CD8-positive, alpha-beta memory T cell (primary cell): ENCODE results near the gene TMEM205. TPM values are rescaled to one million over a fixed set of nuclear protein-coding genes. Genes with fewer than 3 reads are reported as not detected.
A peak's percentile ranks its signal among the peaks of the same experiment; 100 is the strongest.
"Not testable (repeated sequence)": the region's sequence is repeated elsewhere in the genome, so short reads cannot be mapped to it uniquely, and the experiment has no call there.

Source experiments
- CTCF ChIA-PET: fragments of 350-600 bp; sonication (Branson Sonifier 250); formaldehyde crosslinking; loops from one replicate; lab custom pipeline; 2021; ENCODE audit warnings: antibody characterized with exemption; lab: Charles Lee
- POLR2A ChIA-PET: fragments of 350-600 bp; sonication (Branson Sonifier 250); formaldehyde crosslinking; loops from one replicate; lab custom pipeline; 2021; ENCODE audit warnings: antibody characterized with exemption; lab: Charles Lee
- DNase-seq, 5 donors: peaks; one replicate each; pipeline versions ENCODE4 v3.0.0 to v3.0.0-alpha.2; 2020 to 2022; ENCODE audit warnings: mixed read lengths in 1 of 5
- H3K27ac ChIP-seq: one replicate; pipeline ENCODE4 v1.7.0; 2013; ENCODE audit warnings: low read depth, mild to moderate bottlenecking, low read length, moderate library complexity
- H3K27me3 ChIP-seq: 2 replicates; pipeline ENCODE4 v1.7.0; 2013; ENCODE audit warnings: low read length, mild to moderate bottlenecking; ENCODE audit not compliant: insufficient read depth, poor library complexity, severe bottlenecking
- H3K36me3 ChIP-seq: 2 replicates; pipeline ENCODE4 v1.7.0; 2013; ENCODE audit warnings: mild to moderate bottlenecking, low read length, moderate library complexity; ENCODE audit not compliant: insufficient read depth
- H3K4me1 ChIP-seq: 2 replicates; pipeline ENCODE4 v1.7.0; 2013; ENCODE audit warnings: mild to moderate bottlenecking, low read length, moderate library complexity; ENCODE audit not compliant: insufficient read depth
- H3K4me3 ChIP-seq: 2 replicates; pipeline ENCODE4 v1.7.0; 2013; ENCODE audit warnings: mild to moderate bottlenecking, low read length
- H3K9me3 ChIP-seq: 2 replicates; pipeline ENCODE4 v1.7.0; 2013; ENCODE audit warnings: mild to moderate bottlenecking, low read length
- H3K27ac Mint-ChIP-seq, 8 donors: one replicate each; pipeline ENCODE4 v1.8.0; 2020 to 2021; ENCODE audit warnings: mixed read lengths in 8 of 8, mild to moderate bottlenecking in 6 of 8, inconsistent platforms in 3 of 8, moderate library complexity in 3 of 8
- H3K27me3 Mint-ChIP-seq, 2 donors: one replicate each; pipeline ENCODE4 v1.8.0; 2020 to 2021; ENCODE audit warnings: mixed read lengths in 2 of 2, mild to moderate bottlenecking in 1 of 2, moderate library complexity in 1 of 2
- H3K36me3 Mint-ChIP-seq, 3 donors: one replicate each; pipeline ENCODE4 v1.8.0; 2020 to 2021; ENCODE audit warnings: mixed read lengths in 3 of 3, inconsistent platforms in 1 of 3, mild to moderate bottlenecking in 1 of 3
- H3K4me1 Mint-ChIP-seq, 3 donors: one replicate each; pipeline ENCODE4 v1.8.0; 2020 to 2021; ENCODE audit warnings: mixed read lengths in 3 of 3, inconsistent platforms in 1 of 3, mild to moderate bottlenecking in 1 of 3
- H3K4me3 Mint-ChIP-seq, 7 donors: one replicate each; pipeline ENCODE4 v1.8.0; 2020 to 2021; ENCODE audit warnings: mixed read lengths in 7 of 7, mild to moderate bottlenecking in 6 of 7, moderate library complexity in 4 of 7, inconsistent platforms in 2 of 7
- H3K9me3 Mint-ChIP-seq, 5 donors: one replicate each; pipeline ENCODE4 v1.8.0; 2020 to 2022; ENCODE audit warnings: mixed read lengths in 5 of 5, mild to moderate bottlenecking in 3 of 5, moderate library complexity in 2 of 5, inconsistent platforms in 1 of 5
- polyA plus RNA-seq: library from polyadenylated mRNA; unstranded; fragments of 300-500 nt; fragmentation: Illumina TruSeq; gene quantifications from one replicate; pipeline ENCODE4 v1.2.3, GENCODE V29; 2021
- total RNA-seq, 2 experiments: library from RNA; stranded (reverse); gene quantifications; one replicate each; pipeline ENCODE4 v1.2.3, GENCODE V29; 2021

Gene TMEM205
- total and polyA plus RNA-seq, 3 experiments from 2014 or later, result 24.8 to 75.9 (median 30.5) TPM

DNA sequence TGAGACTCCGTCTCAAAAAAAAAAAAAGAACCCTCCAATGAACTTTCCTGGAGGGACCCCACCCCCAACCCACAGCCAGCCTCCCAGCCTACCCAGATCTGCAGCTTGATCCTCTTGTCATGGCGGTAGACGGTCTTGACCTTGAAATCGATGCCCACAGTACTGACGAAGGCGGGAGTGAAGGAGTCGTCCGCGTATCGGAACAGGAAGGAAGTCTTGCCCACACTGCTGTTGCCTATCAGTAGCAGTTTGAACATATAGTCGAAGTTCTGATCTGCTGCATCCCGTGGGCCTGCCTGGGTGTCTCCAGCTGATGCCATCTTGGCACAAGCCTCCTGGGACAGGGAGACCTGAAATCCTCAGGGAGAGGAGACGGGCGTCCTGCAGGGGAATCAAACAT lies 9.0 kb downstream of the TMEM205 start:
- peak overlapping the region in 4 of 8 donors; percentile 46 to 93 (median 70) for H3K27ac Mint-ChIP-seq
- POLR2A ChIA-PET, result no interaction called here
- Histone ChIP-seq H3K36me3 (peaks cover 5% of the 10 kb centered on the region), H3K9me3 (no peaks in the 10 kb centered on the region), H3K4me1 (peaks cover 26% of the 10 kb centered on the region), H3K27ac (no peak overlapping the region), H3K4me3 (no peak overlapping the region), H3K27me3 (no peaks in the 10 kb centered on the region)
- H3K27me3 Mint-ChIP-seq, result no peaks in the 10 kb centered on the region
- H3K4me1 Mint-ChIP-seq, result peaks cover 17 to 29% (median 24%) of the 10 kb centered on the region in 3 donors
- H3K9me3 Mint-ChIP-seq, result no peaks in the 10 kb centered on the region
- CTCF ChIA-PET, result interaction anchor here (1.0 kb wide), 1 partner anchor 145 kb away, joined by 3 read pairs; no protein-coding TSS in a partner anchor
- no peak for DNase-seq
- H3K4me3 Mint-ChIP-seq, result peak overlapping the region in 4 of 7 donors; percentile 24 to 72 (median 42)
- H3K36me3 Mint-ChIP-seq, result peaks cover 7 to 33% (median 21%) of the 10 kb centered on the region in 3 donors

DNA sequence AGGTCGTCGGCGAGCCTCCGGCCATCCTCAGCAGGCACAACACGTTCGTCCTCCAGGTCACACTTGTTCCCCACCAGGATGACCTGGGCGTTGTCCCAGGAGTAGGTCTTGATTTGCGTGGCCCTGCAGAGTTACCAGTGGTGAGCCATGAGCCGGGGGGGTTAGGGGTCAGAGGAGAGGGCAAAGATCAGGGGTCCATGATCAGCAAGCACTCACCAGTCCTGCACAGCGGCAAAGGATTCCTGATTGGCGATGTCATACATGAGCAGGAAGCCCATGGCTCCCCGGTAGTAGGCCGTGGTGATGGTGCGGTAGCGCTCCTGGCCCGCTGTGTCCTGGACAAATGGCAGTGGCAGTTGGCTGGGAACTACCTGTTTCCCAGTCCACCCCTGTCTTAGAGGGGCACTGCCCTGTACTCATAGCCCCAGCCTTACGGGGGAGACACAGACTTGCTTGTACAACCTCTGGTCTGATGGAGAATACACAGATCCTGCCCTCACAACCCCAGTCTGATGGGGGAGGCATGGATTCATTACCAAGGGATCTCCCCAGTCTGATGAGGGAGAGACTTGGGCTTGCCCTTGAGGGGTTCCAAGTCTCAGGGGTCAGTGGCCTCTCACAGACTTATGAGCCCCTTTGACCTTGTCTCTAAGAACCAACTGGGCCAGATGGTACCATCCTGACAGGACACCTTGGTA lies 10.5 kb downstream of the TMEM205 start:
- CTCF ChIA-PET, result no interaction called here
- H3K36me3 Mint-ChIP-seq, result peaks cover 10 to 36% (median 21%) of the 10 kb centered on the region in 3 donors
- H3K27me3 Mint-ChIP-seq, result no peaks in the 10 kb centered on the region
- no peaks in the 10 kb centered on the region for H3K9me3 ChIP-seq
- no peaks in the 10 kb centered on the region for H3K27me3 ChIP-seq
- no peak overlapping the region for H3K4me3 Mint-ChIP-seq
- H3K27ac Mint-ChIP-seq, result no peak overlapping the region
- H3K4me1 ChIP-seq, result peaks cover 26% of the 10 kb centered on the region
- H3K9me3 Mint-ChIP-seq, result no peaks in the 10 kb centered on the region
- H3K36me3 ChIP-seq, result peaks cover 5% of the 10 kb centered on the region
- DNase-seq, result peak in 1 of 5 donors; percentile 34
- H3K4me3 ChIP-seq, result no peak overlapping the region
- peaks cover 17 to 29% (median 24%) of the 10 kb centered on the region in 3 donors for H3K4me1 Mint-ChIP-seq
- no peak overlapping the region for H3K27ac ChIP-seq
- POLR2A ChIA-PET, result no interaction called here

DNA sequence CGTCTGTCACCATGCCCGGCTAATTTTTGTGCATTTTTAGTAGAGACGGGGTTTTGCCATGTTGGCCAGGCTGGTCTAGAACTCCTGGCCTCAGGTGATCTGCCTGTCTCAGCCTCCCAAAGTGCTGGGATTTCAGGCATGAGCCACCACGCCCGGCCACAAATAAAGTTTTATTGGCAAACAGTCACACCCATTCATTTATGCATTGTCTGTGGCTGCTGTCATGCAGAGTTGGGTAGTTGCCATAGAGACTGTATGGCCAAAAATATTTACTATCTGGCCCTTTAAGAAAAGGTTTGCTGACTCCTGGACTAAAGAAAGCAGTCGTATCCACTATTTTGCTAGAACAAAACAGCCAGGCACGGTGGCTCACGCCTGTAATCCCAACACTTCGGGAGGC lies 12.2 kb downstream of the TMEM205 start:
- CTCF ChIA-PET, result interaction anchor here (1.1 kb wide), 1 partner anchor 47 kb away, joined by 3 read pairs; no protein-coding TSS in a partner anchor
- H3K27ac ChIP-seq, H3K9me3 ChIP-seq, H3K27me3 Mint-ChIP-seq, H3K4me3 Mint-ChIP-seq, H3K4me3 ChIP-seq, POLR2A ChIA-PET, DNase-seq, H3K36me3 ChIP-seq, H3K9me3 Mint-ChIP-seq, H3K27ac Mint-ChIP-seq, H3K27me3 ChIP-seq: not testable (repeated sequence)
- peaks cover 13 to 19% (median 18%) of the 10 kb centered on the region in 3 donors for H3K4me1 Mint-ChIP-seq
- peaks cover 12 to 44% (median 21%) of the 10 kb centered on the region in 3 donors for H3K36me3 Mint-ChIP-seq
- peaks cover 17% of the 10 kb centered on the region for H3K4me1 ChIP-seq

DNA sequence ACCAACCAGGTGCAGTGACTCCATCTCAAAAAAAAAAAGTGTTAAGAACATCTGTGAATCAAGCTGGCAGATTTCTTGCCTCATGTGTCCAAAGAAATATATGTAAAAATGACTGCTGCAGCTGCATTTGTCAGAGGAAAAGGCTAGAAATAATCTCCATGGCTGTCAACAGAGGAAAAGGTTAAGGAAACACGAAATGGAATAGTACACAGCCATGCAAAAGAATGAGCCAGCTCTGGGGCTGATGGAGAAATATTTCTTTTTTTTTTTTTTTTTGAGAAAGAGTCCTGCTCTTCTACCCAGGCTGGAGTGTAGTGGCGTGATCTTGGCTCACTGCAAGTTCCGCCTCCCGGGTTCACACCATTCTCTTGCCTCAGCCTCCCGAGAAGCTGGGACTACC lies 13.2 kb downstream of the TMEM205 start:
- no peaks in the 10 kb centered on the region for H3K9me3 Mint-ChIP-seq
- no peak overlapping the region for H3K4me3 Mint-ChIP-seq
- Histone ChIP-seq H3K4me3 (no peak overlapping the region), H3K27me3 (no peaks in the 10 kb centered on the region), H3K36me3 (peaks cover 5% of the 10 kb centered on the region), H3K27ac (no peak overlapping the region), H3K4me1 (peaks cover 7% of the 10 kb centered on the region), H3K9me3 (no peaks in the 10 kb centered on the region)
- ChIA-PET CTCF (interaction anchor here (1.1 kb wide), 1 partner anchor 48 kb away, joined by 3 read pairs; no protein-coding TSS in a partner anchor), POLR2A (no interaction called here)
- peaks cover 12 to 44% (median 21%) of the 10 kb centered on the region in 3 donors for H3K36me3 Mint-ChIP-seq
- peak overlapping the region in 1 of 8 donors; percentile 10 for H3K27ac Mint-ChIP-seq
- H3K27me3 Mint-ChIP-seq, result peaks cover 0 to 1% of the 10 kb centered on the region in 2 donors
- H3K4me1 Mint-ChIP-seq, result peaks cover 8 to 10% (median 10%) of the 10 kb centered on the region in 3 donors
- no peak for DNase-seq

DNA sequence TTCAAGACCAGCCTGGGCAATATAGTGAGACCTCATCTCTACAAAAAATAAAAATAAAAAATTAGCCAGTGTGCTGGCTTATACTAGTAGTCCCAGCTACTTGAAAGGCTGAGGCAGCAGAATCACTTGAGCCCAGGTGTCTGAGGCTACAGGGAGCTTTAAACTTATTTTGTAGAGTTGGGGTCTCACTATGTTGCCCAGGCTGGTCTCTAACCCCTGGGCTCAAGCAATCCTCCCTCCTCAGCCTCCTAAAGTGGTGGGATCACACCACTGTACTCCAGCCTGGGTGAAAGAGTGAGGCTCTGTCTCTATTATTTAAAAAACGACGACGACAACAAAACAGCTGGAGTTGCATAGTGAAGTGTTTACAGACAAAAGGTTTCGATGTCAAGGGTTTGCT lies 14.6 kb downstream of the TMEM205 start:
- ChIA-PET CTCF (no interaction called here), POLR2A (no interaction called here)
- H3K9me3 Mint-ChIP-seq, result no peaks in the 10 kb centered on the region
- Histone ChIP-seq H3K9me3 (no peaks in the 10 kb centered on the region), H3K4me1 (no peaks in the 10 kb centered on the region), H3K36me3 (peaks cover 5% of the 10 kb centered on the region), H3K4me3 (no peak overlapping the region), H3K27ac (no peak overlapping the region), H3K27me3 (no peaks in the 10 kb centered on the region)
- H3K36me3 Mint-ChIP-seq, result peaks cover 12 to 47% (median 21%) of the 10 kb centered on the region in 3 donors
- peaks cover 0 to 1% of the 10 kb centered on the region in 2 donors for H3K27me3 Mint-ChIP-seq
- DNase-seq, result no peak
- H3K4me1 Mint-ChIP-seq, result no peaks in the 10 kb centered on the region
- no peak overlapping the region for H3K4me3 Mint-ChIP-seq
- H3K27ac Mint-ChIP-seq, result peak overlapping the region in 1 of 8 donors; percentile 78

DNA sequence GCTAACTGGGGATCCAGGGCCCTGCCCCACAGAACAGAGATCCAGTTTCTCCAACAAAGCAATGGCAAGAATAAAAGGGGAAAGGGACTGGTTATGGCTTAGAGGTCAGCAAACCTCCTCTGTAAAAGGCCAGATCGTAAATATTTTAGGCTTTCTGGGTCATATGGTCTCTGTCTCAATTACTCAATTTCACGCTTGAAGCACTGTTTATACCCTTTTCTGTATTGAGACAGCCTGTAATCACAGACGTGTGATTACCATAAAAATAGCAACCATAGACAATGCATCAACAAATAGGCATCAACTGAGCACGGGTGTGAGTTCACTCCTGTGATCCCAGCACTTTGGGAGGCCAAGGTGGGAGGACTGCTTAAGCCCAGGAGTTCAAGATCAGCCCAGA lies 15.9 kb downstream of the TMEM205 start:
- no peak for DNase-seq
- Histone ChIP-seq H3K36me3 (peaks cover 2% of the 10 kb centered on the region), H3K27ac (no peak overlapping the region), H3K4me1 (no peaks in the 10 kb centered on the region), H3K4me3 (no peak overlapping the region), H3K27me3 (no peaks in the 10 kb centered on the region), H3K9me3 (no peaks in the 10 kb centered on the region)
- Mint-ChIP-seq H3K4me1 (no peaks in the 10 kb centered on the region), H3K36me3 (peaks cover 8 to 36% (median 11%) of the 10 kb centered on the region in 3 donors), H3K4me3 (no peak overlapping the region), H3K27ac (no peak overlapping the region), H3K9me3 (no peaks in the 10 kb centered on the region), H3K27me3 (peaks cover 0 to 1% of the 10 kb centered on the region in 2 donors)
- POLR2A ChIA-PET, result no interaction called here
- CTCF ChIA-PET, result no interaction called here

DNA sequence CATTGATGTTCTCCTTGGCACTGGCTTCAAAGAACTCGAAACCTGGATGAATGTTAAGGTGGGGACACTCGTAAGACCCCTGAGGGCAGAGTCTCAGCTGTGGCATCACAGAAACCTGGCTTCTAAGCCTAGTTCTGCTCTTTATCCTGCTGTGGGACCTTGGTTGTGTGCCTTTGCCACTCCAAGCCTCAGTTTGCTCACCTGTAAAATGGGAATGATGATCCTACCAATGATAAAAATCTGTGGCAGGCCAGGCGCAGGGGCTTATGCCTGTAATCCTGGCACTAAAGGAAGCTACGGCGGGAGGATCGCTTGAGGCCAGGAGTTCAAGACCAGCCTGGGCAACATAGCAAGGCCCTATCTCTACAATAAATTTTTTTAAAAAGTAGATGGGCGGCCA lies 20.5 kb downstream of the TMEM205 start:
- ChIA-PET POLR2A (no interaction called here), CTCF (no interaction called here)
- Histone ChIP-seq H3K9me3 (no peaks in the 10 kb centered on the region), H3K36me3 (no peaks in the 10 kb centered on the region), H3K4me1 (peaks cover 6% of the 10 kb centered on the region), H3K4me3 (no peak overlapping the region), H3K27me3 (no peaks in the 10 kb centered on the region), H3K27ac (no peak overlapping the region)
- H3K27me3 Mint-ChIP-seq, result peaks cover 0 to 1% of the 10 kb centered on the region in 2 donors
- peaks cover 12 to 17% (median 13%) of the 10 kb centered on the region in 3 donors for H3K4me1 Mint-ChIP-seq
- H3K4me3 Mint-ChIP-seq, result no peak overlapping the region
- peaks cover 0 to 19% (median 2%) of the 10 kb centered on the region in 3 donors for H3K36me3 Mint-ChIP-seq
- no peaks in the 10 kb centered on the region for H3K9me3 Mint-ChIP-seq
- peak overlapping the region in 1 of 8 donors; percentile 47 for H3K27ac Mint-ChIP-seq
- DNase-seq, result no peak

DNA sequence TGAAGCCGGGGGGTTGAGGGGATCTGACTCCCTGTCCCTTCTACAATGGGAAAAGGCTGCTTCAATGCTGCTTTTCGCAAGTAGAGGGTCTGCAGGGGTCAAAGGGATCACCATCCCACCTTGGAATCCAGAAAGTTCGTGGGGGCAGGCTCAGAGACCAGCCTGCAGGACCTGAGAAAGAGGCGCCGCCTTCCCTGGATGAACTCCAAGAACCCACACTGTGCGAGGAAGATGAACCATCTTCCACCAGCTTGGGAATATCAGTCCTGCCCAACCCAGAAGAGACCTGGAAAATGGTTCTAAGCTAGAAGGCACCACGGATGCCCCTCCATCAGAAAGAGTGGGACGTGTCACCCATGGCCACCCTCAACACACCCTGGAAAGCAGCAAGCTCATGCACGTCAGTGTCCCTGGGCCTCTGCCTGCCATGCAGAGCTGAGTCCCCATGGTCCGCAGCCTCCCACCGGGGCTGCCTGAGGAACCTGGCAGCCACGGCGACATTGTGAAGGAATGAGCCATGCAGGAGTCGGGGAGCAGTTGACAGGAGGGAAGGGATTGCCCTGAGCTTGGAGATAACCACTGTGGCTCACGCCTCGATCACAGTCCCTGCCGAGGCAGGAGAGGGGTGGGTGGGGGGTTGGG lies 21.2 kb downstream of the TMEM205 start:
- peaks cover 0 to 14% (median 1%) of the 10 kb centered on the region in 3 donors for H3K36me3 Mint-ChIP-seq
- no peaks in the 10 kb centered on the region for H3K9me3 Mint-ChIP-seq
- no peak for DNase-seq
- POLR2A ChIA-PET, result interaction anchor here (0.5 to 1.2 kb wide), 2 partner anchors 50 to 217 kb away, joined by 3 read pairs; partner anchors contain the start of gene SWSAP1
- Histone ChIP-seq H3K9me3 (no peaks in the 10 kb centered on the region), H3K36me3 (no peaks in the 10 kb centered on the region), H3K4me1 (peaks cover 6% of the 10 kb centered on the region), H3K27me3 (no peaks in the 10 kb centered on the region), H3K4me3 (no peak overlapping the region), H3K27ac (no peak overlapping the region)
- H3K4me3 Mint-ChIP-seq, result no peak overlapping the region
- H3K27ac Mint-ChIP-seq, result peak overlapping the region in 6 of 8 donors; percentile 63 to 95 (median 86)
- peaks cover 12 to 17% (median 13%) of the 10 kb centered on the region in 3 donors for H3K4me1 Mint-ChIP-seq
- CTCF ChIA-PET, result no interaction called here
- H3K27me3 Mint-ChIP-seq, result peaks cover 0 to 1% of the 10 kb centered on the region in 2 donors
